ENCODE measurements around the gene UVRAG.

- TF ChIP-seq CTCF (IDR thresholded peaks at IDR 0.05) (no peak), POLR2A (IDR thresholded peaks at IDR 0.05) (no peak)
These were observed 19.7 kb downstream of the UVRAG start for GRCh38 chr11:75834728-75835127.
